Measurements from ENCODE around the gene FARP2.
A peak's percentile ranks its signal among the peaks of the same experiment; 100 is the strongest.

The FARP2 gene

DNA sequence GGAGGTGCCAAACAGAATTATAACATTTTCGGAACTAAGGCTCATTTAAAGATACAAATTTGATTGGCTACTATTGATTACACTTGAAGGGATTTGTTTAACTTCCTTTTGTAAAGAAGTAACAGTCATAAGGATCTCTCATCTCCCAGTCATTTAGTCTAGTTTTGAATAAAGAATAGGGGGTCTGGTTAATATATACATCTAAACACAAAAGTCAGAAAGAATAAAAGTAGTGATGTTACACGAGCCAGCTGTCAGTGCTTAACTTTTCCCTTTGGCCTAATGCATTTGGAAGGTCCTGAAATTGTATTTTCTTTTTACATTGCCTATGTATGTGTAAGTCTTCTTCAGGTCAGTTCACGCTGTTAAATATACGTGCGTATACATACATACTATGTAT lies 32.3 kb upstream of the FARP2 start:
- DNase-seq (ENCODE audit: low read depth in 3 of 3, low spot score in 1 of 3) = no peak

DNA sequence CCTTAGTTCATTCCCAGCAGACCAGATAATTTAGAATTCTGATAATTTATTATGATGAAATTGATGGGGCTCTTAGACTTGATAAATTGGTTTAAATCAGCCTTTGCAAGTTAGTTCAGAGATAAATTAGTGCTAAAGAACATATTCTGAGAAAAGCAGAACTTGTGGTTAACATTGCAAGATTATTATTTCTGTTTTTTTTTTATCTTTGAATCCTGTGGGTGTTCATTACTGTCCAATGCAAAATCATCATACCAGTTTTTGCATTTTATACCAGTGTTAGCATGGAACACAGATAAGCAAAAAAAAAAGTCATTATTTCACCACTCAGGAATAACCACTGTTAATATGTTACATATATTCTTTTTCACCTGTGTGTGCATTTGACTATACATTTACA lies 31.3 kb upstream of the FARP2 start:
- no peak for DNase-seq (ENCODE audit: low read depth in 3 of 3, low spot score in 1 of 3)

DNA sequence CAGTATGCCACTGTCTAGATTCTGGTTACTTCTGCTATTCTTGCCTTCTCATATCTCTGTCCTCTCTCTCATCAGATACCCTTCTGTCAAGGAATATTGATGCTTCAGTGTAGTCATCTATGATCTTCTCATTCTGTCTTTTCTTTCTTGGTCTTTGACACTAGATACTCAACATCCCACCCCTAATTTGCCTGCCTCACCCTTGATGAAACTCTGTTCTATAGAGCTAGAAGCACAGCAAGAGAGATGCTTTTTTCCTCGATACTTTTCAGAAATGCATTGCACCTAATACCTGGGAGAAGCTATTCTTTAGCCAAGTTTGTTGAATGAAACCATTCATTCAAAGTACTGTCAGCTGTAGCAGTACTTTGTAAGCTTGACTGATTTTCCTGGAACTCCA lies 30.8 kb upstream of the FARP2 start:
- DNase-seq (ENCODE audit: low read depth in 3 of 3, low spot score in 1 of 3) = no peak

DNA sequence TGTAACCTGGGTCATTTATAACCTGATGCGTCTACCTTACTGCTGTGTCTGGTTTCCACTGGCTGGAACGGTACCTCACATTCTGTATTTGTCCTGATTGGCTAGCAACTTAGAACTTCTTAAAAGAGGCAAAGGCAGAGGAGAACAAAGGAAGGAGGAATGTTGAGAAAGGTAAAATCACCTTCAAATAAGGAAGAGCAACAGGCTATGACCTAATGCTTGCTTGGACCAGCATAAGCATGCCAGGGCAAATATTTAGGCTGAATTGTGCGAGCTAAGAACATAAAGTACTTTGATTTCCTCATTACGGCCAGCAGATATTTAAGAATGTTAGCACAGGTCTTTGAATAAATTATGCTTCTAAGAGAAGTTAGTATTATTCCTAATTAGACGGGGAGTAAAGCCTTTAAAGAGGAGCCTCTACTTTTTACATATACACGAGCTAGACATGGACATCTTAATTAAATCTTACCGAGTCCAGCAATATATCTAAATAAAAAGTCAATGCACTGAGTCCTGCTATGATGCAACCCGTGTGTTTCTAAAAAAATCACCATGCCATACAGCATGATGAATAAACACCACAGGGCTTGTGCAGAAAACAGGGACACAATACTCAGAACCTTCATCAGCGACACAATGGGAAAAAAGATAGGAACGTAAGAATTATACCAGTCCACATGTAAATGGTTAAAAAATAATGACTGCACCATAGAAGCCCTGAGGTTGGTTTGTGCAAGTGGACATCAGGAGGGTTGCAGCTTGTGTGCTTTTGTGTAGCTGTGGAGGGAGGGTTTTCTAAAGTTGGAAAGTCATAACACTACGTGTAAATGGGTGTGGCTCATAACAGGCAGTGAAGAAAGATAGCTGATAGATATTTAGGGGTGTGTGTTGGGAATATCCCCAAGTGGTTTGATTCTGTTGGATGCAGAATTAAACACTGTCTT lies 26.1 kb upstream of the FARP2 start:
- no peak for DNase-seq (ENCODE audit: low read depth in 3 of 3, low spot score in 1 of 3)

DNA sequence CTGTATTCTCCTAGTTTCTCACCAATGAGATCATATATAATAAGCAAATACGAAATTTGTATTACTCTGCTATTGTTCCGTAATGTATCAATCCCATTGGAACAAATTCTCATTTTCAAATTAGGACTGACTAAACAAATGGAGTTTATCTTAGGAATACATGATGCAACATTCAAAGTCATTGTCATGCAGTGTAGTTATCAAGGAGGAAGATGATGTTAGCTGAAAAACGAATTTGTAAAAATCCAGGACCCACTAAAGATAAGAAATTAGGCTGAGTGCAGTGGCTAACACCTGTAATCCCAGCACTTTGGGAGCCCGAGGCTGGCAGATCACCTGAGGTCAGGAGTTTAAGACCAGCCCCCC lies 25.5 kb upstream of the FARP2 start:
- no peak for DNase-seq (ENCODE audit: low read depth in 3 of 3, low spot score in 1 of 3)

DNA sequence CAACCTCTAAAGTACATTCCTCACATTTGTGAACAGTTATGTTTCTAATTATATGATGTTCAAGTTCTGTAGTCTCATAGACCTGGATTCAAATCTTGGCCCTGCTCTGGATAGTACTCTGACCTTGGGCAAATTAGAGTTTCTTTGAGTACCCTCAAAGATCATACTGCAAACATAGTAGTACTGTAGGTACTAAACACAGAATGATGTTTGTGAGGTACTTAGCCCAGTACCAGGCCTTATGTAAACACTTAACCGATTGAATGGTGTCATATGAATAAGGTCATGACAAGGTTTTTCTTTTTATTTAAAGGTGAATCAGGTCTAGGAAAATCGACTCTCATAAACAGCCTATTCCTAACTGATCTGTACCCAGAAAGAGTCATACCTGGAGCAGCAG lies 21.3 kb upstream of the FARP2 start:
- no peak for DNase-seq (ENCODE audit: low read depth in 3 of 3, low spot score in 1 of 3)

DNA sequence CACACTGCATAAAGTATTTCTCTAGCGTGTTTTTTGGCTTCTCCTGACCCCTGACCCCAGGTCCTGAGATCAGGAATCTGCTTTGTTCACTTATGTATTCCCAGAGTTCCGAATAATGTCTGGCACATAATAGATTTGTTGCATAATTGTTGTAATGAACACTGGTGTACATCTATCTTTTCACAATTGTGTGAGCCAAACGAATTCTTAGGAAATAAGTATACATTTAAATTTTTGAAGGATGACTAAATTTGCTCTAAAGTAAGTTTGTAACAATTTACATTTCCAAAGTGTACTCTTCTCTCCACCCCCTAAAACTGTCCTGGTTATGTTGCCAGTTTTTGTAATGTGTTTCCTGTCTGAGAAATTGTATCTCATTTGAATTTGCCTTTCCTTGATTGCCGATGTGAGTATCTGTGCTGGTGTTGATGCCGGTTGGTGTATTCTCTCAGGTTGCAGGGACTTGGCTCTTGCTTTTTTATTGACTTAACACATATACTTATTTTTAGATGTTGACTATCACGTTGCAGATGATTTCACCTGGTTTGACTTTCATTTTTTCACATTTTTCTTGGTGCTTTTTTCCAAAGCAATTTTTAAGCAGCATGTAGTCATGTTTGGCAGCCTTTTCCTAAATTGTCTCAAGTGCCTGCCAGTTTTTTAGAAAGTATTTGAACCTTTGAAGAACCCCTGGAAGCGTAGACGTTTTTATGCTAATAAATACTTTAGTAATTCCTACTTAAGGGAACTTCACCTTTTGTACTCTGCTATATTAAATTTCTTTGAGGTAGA lies 16.1 kb upstream of the FARP2 start:
- no peak for DNase-seq (ENCODE audit: low read depth in 3 of 3, low spot score in 1 of 3)

DNA sequence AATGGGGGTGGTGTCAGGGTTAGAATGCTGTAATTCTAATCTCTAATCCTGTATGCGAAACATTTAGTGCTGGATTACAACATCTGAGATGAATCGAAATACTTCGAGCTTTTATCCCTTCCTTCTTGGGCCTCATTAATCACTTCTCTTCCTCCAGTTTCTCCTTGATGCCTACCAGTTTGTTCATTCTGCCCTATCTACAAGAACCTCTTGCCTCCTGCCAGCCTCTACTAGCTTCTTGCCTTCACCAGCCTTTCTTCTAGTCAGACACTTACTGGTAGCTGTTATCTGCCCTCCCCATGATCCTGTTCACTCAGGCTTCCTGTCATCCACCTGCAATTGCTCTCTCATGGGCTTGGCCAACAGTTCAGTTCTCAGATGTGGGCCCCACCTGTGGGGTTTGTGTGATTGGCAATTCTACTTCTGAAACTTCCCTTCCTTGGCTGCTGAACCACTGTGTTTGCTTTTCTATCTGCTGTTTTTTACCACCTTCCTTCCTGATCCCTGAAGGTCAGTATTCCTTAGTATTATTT lies 15.4 kb upstream of the FARP2 start:
- no peak for DNase-seq (ENCODE audit: low read depth in 3 of 3, low spot score in 1 of 3)

DNA sequence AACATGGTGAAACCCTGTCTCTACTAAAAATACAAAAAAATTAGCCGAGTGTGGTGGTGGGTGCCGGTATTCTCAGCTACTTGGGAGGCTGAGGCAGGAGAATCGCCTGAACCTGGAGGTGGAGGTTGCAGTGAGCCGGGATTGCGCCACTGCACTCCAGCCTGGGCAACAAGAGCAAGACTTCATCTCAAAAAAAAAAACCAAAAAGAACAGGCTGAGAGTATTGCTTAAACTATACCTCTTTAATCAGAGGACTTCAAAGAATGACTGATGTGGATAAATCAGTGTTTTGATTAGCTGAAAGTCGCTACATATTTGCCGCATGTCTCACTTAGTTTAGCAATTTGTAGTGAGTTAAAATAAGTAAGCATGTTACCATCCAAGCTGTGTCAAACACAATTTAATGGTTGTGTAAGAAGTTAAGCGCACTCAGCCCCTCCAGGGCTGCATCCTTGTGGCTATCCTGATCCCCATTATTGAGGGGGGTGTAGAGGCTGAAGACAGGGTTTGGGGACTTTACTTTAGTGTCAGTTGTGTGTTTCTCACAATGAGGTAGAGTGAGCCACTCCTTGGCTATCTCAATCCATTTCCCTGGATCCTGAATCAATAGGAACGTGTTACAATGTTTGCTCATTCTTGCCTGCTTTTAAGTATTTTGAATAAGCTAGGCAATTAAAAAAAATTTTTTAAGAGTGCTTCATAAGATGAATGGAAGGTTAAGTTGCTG lies 11.0 kb upstream of the FARP2 start:
- no peak for DNase-seq (ENCODE audit: low read depth in 3 of 3, low spot score in 1 of 3)

DNA sequence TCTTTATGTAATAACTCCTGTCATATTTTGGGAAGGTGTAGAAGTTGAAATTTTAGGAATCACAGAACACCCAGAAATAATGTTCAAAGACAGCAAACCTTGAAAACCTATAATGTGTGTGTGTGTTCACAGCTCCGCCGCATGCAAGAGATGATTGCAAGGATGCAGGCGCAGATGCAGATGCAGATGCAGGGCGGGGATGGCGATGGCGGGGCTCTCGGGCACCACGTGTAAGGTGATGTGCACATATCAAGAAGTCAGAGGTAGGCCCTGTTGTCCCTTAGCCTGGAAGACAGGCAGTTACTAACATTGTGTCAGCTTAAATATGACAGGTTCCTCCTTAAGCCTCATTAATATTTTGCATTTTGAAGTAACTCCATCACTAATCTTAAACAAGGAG lies 6.1 kb upstream of the FARP2 start:
- DNase-seq (ENCODE audit: low read depth in 3 of 3, low spot score in 1 of 3) = no peak

DNA sequence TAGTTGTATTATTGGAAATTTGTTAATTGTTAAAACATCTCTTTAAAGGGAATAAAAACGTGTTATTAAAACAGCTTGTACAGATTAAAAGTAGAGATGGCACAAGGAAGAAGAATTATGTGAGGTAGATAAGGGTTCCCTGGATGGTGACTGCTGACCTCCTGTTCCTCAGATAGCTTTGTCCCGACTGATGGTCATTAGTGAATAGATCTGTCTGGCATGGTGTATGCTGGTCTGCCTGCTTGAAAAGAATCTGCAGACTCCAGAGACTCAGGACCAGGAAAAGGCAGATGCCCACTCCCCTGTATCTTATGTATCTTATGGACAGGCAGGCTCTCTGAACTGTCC lies 5.6 kb upstream of the FARP2 start:
- DNase-seq (ENCODE audit: low read depth in 3 of 3, low spot score in 1 of 3) = no peak

DNA sequence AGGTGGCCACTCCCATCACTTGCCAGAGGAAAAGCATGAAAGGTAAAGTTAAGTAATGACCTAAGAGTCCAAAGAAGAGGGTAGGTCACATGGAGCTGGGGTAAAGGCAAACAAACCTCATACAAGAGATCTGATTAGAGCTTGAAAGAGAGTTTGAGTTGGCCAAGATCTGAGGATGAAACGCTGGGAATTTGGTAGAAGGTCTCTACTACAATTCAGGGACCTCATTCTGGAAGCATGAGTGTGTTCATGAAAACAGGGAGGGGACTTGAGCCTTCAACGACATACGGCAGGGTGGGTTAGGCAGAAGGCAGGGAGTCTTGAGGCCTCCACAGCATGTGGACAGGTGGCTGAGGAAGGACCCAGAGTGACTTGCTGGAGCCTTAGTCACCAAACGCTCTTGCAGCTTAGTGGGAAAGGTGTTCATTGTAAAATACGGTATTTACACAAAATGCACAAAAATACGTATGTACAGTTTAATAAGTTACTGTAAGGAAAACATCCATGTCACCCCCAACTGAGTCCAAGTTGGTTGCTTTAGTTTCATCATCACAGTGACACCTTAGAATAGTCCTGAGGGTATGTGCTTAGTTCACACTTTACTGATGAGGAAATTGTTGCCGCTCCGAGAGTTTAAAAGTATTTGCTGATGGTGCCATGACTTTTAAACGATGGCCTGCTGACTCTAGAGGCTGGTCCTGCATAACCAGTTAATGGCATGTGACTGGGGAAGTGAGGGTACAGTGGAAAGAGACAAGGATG lies 5.0 kb upstream of the FARP2 start:
- no peak for DNase-seq (ENCODE audit: low read depth in 3 of 3, low spot score in 1 of 3)

DNA sequence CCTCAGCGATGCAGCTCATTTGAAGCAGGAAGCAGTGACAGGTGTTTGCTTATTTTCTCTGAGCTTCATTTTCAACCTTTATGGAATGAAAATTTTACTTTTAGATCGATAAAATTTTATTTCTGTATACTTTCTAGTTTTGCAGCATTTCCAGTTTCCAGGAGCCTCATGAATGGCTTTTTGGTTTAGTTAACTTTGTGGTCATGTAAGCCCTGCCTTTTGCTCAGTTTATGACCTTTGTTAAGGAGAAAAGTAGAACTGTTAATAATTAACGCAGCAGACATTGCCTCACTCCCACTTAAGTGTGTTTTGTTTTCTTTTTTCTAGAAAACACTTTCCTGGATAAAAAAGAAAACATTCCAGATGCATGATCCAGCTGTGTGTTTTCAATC lies 4.4 kb upstream of the FARP2 start:
- no peak for DNase-seq (ENCODE audit: low read depth in 3 of 3, low spot score in 1 of 3)

DNA sequence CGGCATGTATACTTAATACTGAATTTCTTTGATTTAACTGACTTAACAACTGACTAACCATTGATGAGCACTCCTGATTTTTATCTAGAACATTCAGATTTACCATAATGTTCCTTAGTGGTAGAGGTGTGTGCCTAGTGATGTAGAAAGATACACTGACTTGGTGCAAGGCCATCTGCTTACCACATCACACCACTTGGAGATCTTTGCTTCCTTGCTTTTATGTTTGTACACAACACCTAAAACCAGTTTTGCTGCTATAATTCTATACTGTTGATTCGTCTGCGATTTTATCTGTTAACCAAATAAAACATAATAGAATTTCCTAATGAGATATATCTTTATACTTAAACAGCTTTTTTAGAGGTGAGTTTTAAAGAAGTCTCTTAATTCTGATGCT lies 3.9 kb upstream of the FARP2 start:
- no peak for DNase-seq (ENCODE audit: low read depth in 3 of 3, low spot score in 1 of 3)

DNA sequence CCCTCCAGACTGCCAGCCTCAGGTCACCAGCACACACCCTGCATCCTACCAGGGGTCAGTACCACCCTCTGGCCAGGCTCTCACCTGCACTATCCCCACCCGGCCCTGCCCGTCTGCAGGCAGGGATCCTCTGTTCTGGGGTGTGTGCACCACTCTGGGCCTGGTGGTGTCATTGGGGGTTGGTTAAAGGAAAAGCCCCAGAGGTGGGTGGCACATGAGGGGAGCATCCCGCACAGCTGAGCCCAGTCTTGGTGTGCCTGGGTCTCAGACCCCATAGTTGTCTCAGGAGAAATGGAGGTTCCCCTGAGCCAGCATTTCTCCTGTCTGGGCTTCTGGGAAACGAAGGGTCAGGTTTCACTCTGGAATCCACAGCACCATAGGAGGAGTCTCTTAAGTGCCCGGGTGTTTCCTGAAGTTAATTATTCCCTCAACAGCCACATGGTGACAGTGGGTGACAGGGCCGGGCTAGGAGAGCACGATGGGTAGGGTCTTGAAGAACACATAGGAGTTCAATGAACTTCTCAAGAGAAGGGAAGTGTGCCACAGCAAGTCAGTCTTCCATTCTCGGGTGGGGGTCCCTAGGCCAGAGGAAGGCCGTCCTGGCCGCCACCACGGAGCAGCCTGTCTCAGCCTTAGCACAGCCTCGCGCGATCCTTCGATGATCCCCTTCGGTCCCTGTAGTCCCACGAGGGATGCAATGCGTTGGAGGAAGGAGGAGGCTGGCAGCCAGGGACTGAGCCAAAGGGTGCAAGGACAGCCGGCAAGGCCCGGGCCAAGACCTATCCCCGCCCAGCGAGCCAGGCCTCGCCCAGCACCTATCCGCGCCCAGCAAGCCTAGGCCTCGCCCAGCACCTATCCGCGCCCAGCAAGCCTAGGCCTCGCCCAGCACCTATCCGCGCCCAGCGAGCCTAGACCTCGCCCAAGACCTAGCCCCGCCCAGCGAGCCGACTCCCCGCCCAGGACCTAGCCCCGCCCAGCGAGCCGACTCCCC lies 1.1 kb upstream of the FARP2 start:
- DNase-seq (ENCODE audit: low read depth in 3 of 3, low spot score in 1 of 3) = peak; percentile 22 to 59 (median 26)

DNA sequence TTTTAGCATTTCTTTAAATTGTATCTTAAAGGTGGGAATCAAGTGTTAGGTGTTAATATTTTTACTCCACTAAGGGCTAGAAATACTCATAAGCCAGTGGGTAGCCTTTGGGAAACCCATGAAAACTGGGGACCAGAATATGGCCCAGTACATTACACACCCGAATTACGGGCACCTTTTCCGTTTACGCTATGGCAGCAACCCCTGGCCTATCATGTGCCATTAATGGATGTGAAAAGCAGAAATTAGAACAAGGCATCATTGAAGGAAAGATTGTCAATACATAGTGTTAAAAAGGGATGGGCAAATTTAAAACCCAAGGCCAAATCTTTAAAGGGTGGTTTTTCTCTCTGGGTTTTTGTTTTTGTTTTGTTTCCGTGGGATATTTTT lies 781 bp downstream of the FARP2 start:
- DNase-seq (ENCODE audit: low read depth in 3 of 3, low spot score in 1 of 3) = no peak

DNA sequence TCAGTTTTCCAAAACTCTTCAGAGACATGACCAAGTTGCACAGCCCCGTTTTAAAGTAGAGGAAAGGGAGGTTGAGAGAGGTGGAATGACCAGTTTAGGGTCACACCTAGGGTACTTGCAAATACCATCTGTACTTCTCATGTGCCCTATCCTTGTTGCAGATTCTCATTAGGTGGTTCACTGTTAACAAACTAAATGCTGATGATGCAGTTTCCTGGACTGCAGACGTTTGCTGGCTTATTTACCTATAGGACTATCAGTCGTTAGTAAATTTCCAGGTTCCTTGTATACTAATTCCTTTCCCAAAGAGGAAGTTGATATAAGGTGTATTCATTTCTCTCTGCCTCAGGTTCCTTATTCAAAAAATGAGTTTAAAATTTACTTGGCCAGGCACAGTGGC lies 1.4 kb downstream of the FARP2 start:
- DNase-seq (ENCODE audit: low read depth in 3 of 3, low spot score in 1 of 3) = no peak

DNA sequence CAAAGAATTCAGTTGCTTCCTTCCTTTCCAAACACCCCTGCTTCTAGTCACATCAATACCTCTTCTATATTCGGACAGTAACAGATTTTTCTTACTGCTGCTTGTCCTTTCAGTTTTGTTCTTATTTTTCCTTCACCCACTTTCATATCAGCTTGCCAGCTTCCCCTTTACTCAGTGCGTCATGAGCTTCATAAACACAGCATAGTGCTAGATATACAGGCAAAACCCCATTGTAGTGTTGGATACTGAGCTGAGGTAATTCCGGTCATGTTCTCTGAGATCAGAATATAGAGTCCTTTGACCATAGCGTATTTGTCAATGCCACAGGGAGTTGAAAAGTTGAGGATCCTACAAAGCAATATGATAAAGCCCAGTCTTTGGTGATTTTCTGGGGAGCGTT lies 2.4 kb downstream of the FARP2 start:
- no peak for DNase-seq (ENCODE audit: low read depth in 3 of 3, low spot score in 1 of 3)

DNA sequence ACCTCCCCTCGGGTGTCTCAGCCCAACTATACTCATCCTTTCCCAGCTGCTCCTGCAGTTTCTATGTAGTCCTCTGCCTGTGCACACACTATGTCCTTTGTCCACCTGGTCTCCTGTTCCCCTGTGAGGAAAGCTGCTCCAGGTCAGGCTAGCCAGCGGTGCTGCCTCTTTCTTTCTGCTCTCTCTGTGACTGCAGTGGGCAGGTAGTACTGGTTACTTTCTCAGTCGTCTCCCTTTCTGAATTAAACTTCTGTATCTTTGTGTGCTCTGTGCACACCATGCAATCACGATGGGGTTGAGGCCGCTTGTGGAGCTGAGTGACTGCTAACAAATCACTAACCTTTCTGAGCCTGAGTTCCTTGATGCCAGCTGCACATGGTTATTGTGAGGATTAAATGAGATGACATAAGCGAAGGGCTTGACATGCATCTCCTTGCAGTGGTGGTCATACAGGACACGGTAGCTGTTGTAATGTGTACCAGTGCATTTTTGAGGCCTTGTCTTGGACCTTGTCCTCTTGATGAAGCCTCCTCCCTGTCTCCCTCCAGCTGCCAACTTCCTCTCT lies 3.5 kb downstream of the FARP2 start:
- no peak for DNase-seq (ENCODE audit: low read depth in 3 of 3, low spot score in 1 of 3)
